RWPE1 (cell line): Measurements from ENCODE around the gene FRMD8.
A peak's percentile ranks its signal among the peaks of the same experiment; 100 is the strongest.

ENCODE experiments used
- CTCF ChIA-PET: fragments of 350-600 bp; sonication (Branson Sonifier 250); formaldehyde crosslinking; extraction: SDS; loops from one replicate; lab custom pipeline; 2021; lab: Yijun Ruan, JAX
- POLR2A ChIA-PET: fragments of 400-600 bp; formaldehyde crosslinking; extraction: SDS; loops from one replicate; lab custom pipeline; 2020; ENCODE audit warnings: antibody characterized with exemption; ENCODE audit not compliant: low non-redundant PET; lab: Yijun Ruan, JAX
- DNase-seq: peaks from one replicate; pipeline ENCODE4 v3.0.0; 2012; ENCODE audit warnings: low spot score
- H3K27ac ChIP-seq: fragments of 450-650 bp; 2 replicates; pipeline ENCODE4 v1.5.1; 2017
- TF ChIP-seq, protein P1 (sequence below): fragments of 450-650 bp; conservative IDR thresholded peaks from 2 replicates; pipeline ENCODE4 v1.5.1; 2017; ENCODE audit warnings: low read depth, mild to moderate bottlenecking

FRMD8 gene

DNA sequence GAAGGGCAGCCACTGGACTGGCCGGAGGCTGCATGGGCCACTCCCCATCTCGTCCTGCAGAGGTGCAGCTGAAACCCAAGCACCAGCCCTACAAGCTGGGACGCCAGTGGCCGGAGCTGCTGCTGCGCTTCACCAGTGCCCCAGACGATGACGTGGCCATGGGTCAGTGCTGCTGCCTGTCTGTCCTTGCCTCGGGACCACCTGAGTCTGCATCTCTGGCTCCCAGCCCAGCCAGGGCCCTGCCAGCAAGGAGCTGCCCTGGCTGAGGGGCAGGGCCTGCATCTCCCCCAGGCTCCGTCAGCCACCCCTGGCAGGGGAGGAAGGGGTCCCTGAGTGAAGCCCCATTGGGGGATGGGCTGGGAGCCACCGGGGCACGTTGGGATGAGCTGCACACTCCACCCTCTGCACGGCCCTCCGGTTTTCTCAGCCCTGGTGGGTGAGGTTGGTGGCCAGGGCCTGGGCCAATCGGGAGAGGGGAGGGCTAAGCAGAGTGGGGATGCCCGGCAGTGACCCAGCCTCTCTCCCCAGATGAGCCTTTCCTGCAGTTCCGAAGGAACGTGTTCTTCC is 7.2 kb downstream of the FRMD8 start:
- ChIA-PET CTCF (no interaction called here), POLR2A (interaction anchor here (0.5 kb wide), 1 partner anchor 64 kb away, joined by 5 read pairs; no protein-coding TSS in a partner anchor)
- H3K27ac ChIP-seq: peak overlapping the region; percentile 100
- DNase-seq: no peak
- TF ChIP-seq, protein P1, sequence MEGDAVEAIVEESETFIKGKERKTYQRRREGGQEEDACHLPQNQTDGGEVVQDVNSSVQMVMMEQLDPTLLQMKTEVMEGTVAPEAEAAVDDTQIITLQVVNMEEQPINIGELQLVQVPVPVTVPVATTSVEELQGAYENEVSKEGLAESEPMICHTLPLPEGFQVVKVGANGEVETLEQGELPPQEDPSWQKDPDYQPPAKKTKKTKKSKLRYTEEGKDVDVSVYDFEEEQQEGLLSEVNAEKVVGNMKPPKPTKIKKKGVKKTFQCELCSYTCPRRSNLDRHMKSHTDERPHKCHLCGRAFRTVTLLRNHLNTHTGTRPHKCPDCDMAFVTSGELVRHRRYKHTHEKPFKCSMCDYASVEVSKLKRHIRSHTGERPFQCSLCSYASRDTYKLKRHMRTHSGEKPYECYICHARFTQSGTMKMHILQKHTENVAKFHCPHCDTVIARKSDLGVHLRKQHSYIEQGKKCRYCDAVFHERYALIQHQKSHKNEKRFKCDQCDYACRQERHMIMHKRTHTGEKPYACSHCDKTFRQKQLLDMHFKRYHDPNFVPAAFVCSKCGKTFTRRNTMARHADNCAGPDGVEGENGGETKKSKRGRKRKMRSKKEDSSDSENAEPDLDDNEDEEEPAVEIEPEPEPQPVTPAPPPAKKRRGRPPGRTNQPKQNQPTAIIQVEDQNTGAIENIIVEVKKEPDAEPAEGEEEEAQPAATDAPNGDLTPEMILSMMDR: no peak

DNA sequence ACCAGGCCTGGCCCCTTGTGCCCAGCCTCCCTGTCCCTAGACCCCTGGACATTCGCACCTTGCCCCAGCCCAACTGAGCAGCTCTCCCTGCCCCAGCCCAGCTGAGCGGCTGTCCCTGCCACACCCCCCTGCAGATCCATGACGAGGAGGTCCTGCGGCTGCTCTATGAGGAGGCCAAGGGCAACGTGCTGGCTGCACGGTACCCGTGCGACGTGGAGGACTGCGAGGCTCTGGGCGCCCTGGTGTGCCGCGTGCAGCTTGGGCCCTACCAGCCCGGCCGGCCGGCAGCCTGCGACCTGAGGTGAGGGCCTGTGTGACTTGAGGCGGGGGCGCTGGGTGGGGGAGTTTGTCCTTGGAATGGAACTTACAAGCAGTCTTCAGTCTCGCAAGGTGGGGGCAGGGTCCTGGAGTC is 7.7 kb downstream of the FRMD8 start:
- ChIA-PET POLR2A (interaction anchor here (0.5 kb wide), 1 partner anchor 63 kb away, joined by 5 read pairs; no protein-coding TSS in a partner anchor), CTCF (interaction anchor here (0.7 kb wide), 1 partner anchor 7 kb away, joined by 3 read pairs; the partner anchor contains the start of gene FRMD8)
- peak overlapping the region; percentile 100 for H3K27ac ChIP-seq
- DNase-seq: no peak
- TF ChIP-seq, protein P1: no peak

DNA sequence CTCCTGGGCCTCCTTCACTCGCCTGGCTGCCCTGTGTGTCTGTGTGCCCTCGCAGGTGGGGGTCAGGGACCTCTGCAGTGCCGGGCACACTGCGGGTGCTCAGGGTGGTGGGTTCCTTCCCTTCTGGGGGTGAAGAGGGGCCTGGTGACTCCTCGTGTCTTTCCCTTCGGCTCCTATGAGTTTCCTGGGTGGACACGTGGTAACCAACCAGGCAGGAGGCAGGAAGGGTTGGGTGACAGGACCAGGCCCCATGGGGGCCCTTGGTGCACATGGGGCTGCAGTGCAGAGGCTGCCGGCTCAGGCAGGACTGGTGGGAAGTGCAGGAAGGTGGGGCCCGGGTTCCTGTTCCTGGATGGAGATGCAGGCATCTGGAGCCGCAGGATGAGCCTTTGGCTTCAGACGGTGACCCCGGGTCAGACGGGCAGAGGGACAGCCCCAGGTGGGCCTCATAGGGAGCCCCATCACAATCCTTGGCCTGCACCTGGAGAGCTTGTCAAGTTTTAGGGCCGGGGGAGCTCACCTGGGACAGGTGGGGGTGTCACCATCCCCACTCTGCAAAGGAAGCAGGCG is 9.6 kb downstream of the FRMD8 start:
- TF ChIP-seq, protein P1: no peak
- POLR2A ChIA-PET: no interaction called here
- DNase-seq: no peak
- CTCF ChIA-PET: interaction anchor here (1.6 kb wide), 1 partner anchor 20 kb away, joined by 3 read pairs; no protein-coding TSS in a partner anchor
- H3K27ac ChIP-seq: peak overlapping the region; percentile 28

DNA sequence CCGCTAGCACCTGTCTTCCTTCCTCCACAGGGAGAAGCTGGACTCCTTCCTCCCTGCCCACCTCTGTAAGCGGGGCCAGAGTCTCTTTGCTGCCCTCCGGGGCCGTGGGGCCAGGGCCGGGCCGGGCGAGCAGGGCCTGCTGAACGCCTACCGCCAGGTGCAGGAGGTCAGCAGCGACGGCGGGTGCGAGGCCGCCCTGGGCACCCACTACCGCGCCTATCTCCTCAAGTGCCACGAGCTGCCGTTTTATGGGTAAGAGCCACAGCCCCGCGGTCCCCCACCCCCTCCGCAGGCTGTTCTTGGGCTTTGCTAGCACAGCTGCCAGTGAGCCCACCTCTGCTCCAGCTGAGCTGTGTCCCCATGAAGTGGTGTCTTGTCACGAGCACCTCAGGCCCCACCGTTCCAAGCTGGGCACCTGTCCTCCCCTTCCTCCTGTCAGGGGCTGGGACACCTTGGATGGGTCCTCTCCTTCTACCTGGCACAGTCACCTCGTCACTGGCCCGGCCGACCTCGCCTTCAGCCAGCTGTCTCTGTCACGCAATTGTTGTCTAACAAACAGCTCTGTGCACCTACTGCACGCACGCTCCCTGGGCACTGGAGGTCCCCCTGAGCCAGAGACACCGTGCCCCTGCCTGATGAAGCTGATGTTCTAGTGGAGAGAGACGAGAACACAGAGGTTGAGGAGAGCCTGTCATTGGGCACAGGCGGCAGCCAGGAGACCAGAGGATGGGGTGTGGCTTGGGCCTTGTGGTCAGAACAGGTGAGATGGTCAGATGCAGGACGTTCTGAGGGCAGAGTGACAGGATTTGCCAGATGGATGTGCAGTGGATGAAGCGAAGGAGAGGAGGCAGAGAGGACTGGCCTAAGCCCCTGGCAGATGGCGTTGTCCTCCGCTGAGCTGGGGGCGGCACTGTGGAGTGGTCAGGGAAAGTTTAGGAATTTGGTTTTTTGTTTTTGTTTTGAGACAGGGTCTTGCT is 10.6 kb downstream of the FRMD8 start:
- POLR2A ChIA-PET: no interaction called here
- TF ChIP-seq, protein P1: no peak
- CTCF ChIA-PET: interaction anchor here (1.6 kb wide), 1 partner anchor 19 kb away, joined by 3 read pairs; no protein-coding TSS in a partner anchor
- peak overlapping the region; percentile 28 for H3K27ac ChIP-seq
- DNase-seq: no peak

DNA sequence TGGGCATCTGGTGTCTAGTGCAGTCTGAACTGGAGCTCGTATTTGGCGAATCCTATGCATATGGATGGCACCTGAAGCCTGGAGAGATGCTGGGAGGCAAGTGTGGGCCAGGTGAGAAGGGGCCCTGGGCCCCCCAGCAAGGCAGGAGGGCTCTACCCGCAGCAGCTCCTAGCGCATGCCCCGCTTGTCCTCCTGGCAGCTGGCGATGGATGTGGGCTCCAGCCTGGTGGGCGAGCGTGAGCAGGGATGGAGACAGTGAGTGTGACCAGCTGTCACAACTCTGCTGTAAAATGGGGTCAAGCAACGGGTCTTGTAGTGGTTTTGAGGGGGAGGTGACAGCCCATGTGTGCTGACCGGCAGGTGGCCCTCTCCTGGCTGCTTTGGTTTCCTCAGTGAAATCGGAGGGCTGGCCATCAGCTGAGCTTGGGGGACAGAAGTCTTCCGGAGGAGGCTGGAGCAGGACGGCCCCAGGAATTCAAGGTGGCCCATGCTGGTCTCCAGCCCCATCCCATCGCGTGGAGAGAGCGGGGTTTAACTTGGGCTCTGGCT is 12.0 kb downstream of the FRMD8 start:
- H3K27ac ChIP-seq: peak overlapping the region; percentile 28
- DNase-seq: no peak
- TF ChIP-seq, protein P1: no peak
- POLR2A ChIA-PET: no interaction called here
- CTCF ChIA-PET: no interaction called here

DNA sequence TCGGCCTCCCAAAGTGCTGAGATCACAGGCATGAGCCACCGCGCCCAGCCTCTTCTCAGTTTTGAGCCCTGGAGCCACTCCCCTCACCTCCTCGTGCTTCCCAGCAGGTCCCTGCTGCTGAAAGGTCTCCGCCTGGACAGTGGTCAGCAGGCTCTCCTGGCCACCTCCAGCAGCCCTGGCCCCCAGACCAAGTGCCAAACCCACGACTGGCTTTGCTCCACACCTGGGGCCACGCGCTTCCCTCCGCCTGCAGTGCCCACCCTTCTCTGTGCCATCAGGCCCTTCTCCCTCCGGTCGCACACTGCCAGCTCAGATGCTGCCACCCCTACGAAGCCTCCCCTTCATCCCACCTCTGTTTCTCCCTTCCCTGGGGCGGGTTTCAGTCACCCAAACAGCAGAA is 12.8 kb downstream of the FRMD8 start:
- TF ChIP-seq, protein P1: no peak
- ChIA-PET CTCF (no interaction called here), POLR2A (no interaction called here)
- DNase-seq: no peak
- peak overlapping the region; percentile 15 for H3K27ac ChIP-seq
